SH-SY5Y (cell line): ENCODE results near the gene AK8.

Source experiments
- GATA2 ChIP-seq: IDR thresholded peaks from 2 replicates; pipeline ENCODE4 v1.6.1; 2011; ENCODE audit warnings: mild to moderate bottlenecking, low read depth, low read length
- GATA3 ChIP-seq: IDR thresholded peaks from 2 replicates; pipeline ENCODE4 v1.6.1; 2011; ENCODE audit warnings: low read depth, mild to moderate bottlenecking, low read length, moderate library complexity

- TF ChIP-seq GATA2: no peak
- TF ChIP-seq GATA3: no peak
These were observed 137.4 kb downstream of the AK8 start for GRCh38 chr9:132740526-132741309.
